Peyer's patch (tissue), 4 donors: Measurements from ENCODE around the gene TVP23C.

Source experiments
- POLR2A ChIP-seq, 2 donors: fragments of 450-650 bp; IDR thresholded peaks; one replicate each; pipeline ENCODE4 v1.5.1; 2017; ENCODE audit warnings: antibody characterized with exemption in 2 of 2, mild to moderate bottlenecking in 2 of 2, moderate library complexity in 2 of 2
- TF ChIP-seq, protein P1 (sequence below), 6 experiments: fragments of 450-650 bp in 4 of 6; fragments of 200-600 bp in 2 of 6; sonication (generic) in 1 of 6; IDR thresholded peaks; one replicate each; pipeline ENCODE4 v1.5.1; 2017 to 2019; ENCODE audit warnings: antibody characterized with exemption in 6 of 6, mild to moderate bottlenecking in 3 of 6, moderate library complexity in 1 of 6

DNA sequence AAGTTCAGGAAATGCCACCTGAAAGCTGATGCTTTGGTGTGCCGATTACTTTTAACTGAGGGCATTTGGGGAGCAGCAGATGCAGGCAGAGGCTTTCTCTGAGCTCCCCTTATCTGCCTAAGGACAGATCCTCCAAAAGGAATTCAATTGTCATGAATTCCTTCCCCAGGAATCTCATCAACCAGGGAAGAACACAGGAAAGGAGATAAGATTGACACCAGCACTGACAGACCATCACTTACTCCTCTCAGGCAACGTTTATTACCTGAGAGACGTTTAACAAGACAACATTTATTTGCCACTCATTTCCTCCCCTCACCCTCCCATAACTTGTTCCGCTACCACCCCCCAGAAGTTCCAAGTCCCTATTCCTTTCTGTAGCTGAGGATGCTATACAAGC is 78.2 kb downstream of the TVP23C start:
- TF ChIP-seq, protein P1, sequence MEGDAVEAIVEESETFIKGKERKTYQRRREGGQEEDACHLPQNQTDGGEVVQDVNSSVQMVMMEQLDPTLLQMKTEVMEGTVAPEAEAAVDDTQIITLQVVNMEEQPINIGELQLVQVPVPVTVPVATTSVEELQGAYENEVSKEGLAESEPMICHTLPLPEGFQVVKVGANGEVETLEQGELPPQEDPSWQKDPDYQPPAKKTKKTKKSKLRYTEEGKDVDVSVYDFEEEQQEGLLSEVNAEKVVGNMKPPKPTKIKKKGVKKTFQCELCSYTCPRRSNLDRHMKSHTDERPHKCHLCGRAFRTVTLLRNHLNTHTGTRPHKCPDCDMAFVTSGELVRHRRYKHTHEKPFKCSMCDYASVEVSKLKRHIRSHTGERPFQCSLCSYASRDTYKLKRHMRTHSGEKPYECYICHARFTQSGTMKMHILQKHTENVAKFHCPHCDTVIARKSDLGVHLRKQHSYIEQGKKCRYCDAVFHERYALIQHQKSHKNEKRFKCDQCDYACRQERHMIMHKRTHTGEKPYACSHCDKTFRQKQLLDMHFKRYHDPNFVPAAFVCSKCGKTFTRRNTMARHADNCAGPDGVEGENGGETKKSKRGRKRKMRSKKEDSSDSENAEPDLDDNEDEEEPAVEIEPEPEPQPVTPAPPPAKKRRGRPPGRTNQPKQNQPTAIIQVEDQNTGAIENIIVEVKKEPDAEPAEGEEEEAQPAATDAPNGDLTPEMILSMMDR (IDR thresholded peaks at IDR 0.05): no peak
- TF ChIP-seq POLR2A (IDR thresholded peaks at IDR 0.05): no peak
